Activated CD4-positive, alpha-beta memory T cell treated with anti-CD3 and anti-CD28 coated beads for 36 hours (primary cell): ENCODE measurements around the gene FUT3. TPM values are rescaled to one million over a fixed set of nuclear protein-coding genes. Genes with fewer than 3 reads are reported as not detected.
"Not testable (repeated sequence)": the region's sequence is repeated elsewhere in the genome, so short reads cannot be mapped to it uniquely, and the experiment has no call there.

ENCODE experiments used
- CTCF ChIA-PET: fragments of 350-600 bp; sonication (Branson Sonifier 250); formaldehyde crosslinking; loops from one replicate; lab custom pipeline; 2021; ENCODE audit warnings: antibody characterized with exemption, inconsistent platforms; lab: Charles Lee
- POLR2A ChIA-PET: fragments of 350-600 bp; sonication (Branson Sonifier 250); formaldehyde crosslinking; loops from one replicate; lab custom pipeline; 2021; ENCODE audit warnings: antibody characterized with exemption; lab: Charles Lee
- DNase-seq: peaks from one replicate; pipeline ENCODE4 v3.0.0-alpha.2; 2020
- H3K27ac Mint-ChIP-seq: one replicate; pipeline ENCODE4 v1.8.0; 2021; ENCODE audit warnings: mixed read lengths
- H3K27me3 Mint-ChIP-seq: one replicate; pipeline ENCODE4 v1.8.0; 2021; ENCODE audit warnings: mixed read lengths
- H3K36me3 Mint-ChIP-seq: one replicate; pipeline ENCODE4 v1.8.0; 2021; ENCODE audit warnings: mixed read lengths
- H3K4me1 Mint-ChIP-seq: one replicate; pipeline ENCODE4 v1.8.0; 2021; ENCODE audit warnings: low read depth, mixed read lengths
- H3K4me3 Mint-ChIP-seq: one replicate; pipeline ENCODE4 v1.8.0; 2021; ENCODE audit warnings: mild to moderate bottlenecking, mixed read lengths
- H3K9me3 Mint-ChIP-seq: one replicate; pipeline ENCODE4 v1.8.0; 2021; ENCODE audit warnings: mixed read lengths
- intact Hi-C: fragments of 100-400 bp; cut with micrococcal nuclease; formaldehyde crosslinking; loops from one replicate; pipeline ENCODE4 v1.15.1; 2023
- total RNA-seq, 2 experiments: library from RNA; stranded (reverse); gene quantifications; one replicate each; pipeline ENCODE4 v1.2.3, GENCODE V29; 2021

Gene FUT3
- total RNA-seq, 2 experiments from 2014 or later, result not detected

GRCh38 chr19:5857203-5858081, 6.2 kb upstream of the FUT3 start:
- no peak for DNase-seq
- H3K4me3 Mint-ChIP-seq, result no peak overlapping the region
- CTCF ChIA-PET, result no interaction called here
- no peaks in the 10 kb centered on the region for H3K27me3 Mint-ChIP-seq
- no peak overlapping the region for H3K27ac Mint-ChIP-seq
- H3K4me1 Mint-ChIP-seq, result no peaks in the 10 kb centered on the region
- H3K36me3 Mint-ChIP-seq, result no peaks in the 10 kb centered on the region
- H3K9me3 Mint-ChIP-seq, result no peaks in the 10 kb centered on the region
- intact Hi-C loops, result no loop called here
- POLR2A ChIA-PET, result no interaction called here

- H3K27me3 Mint-ChIP-seq, intact Hi-C loops, H3K36me3 Mint-ChIP-seq, H3K27ac Mint-ChIP-seq, H3K9me3 Mint-ChIP-seq, CTCF ChIA-PET, H3K4me3 Mint-ChIP-seq, DNase-seq, H3K4me1 Mint-ChIP-seq, POLR2A ChIA-PET: not testable (repeated sequence)
These were observed 3.9 kb upstream of the FUT3 start for GRCh38 chr19:5855151-5855550.

DNA sequence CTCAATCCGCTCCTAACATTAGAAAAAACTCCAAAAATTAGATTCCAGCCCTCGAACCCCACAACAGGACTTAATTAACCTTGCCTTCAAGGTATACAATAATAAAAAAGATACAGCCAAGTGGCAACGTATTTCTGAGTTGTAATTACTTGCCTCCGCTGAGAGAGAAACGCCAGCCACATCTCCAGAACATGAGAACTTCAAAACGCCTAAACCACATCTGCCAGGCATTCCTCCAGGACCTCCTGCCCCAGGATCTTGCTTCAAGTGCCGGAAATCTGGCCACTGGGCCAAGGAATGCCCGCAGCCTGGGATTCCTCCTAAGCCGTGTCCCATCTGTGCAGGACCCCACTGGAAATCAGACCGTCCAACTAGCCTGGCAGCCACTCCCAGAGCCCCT, 2.9 kb upstream of the FUT3 start:
- intact Hi-C loops, H3K27me3 Mint-ChIP-seq, DNase-seq, POLR2A ChIA-PET, H3K4me3 Mint-ChIP-seq, H3K36me3 Mint-ChIP-seq, H3K9me3 Mint-ChIP-seq, CTCF ChIA-PET, H3K27ac Mint-ChIP-seq, H3K4me1 Mint-ChIP-seq: not testable (repeated sequence)

GRCh38 chr19:5850743-5851293, 431 bp downstream of the FUT3 start:
- intact Hi-C loops, result no loop called here
- CTCF ChIA-PET, result no interaction called here
- Mint-ChIP-seq H3K4me1 (no peaks in the 10 kb centered on the region), H3K27ac (no peak overlapping the region), H3K9me3 (no peaks in the 10 kb centered on the region), H3K27me3 (no peaks in the 10 kb centered on the region), H3K36me3 (no peaks in the 10 kb centered on the region), H3K4me3 (no peak overlapping the region)
- POLR2A ChIA-PET, result interaction anchor here (0.6 kb wide), 1 partner anchor 1722 kb away, joined by 3 read pairs; no protein-coding TSS in a partner anchor
- no peak for DNase-seq

- no peaks in the 10 kb centered on the region for H3K4me1 Mint-ChIP-seq
- H3K27ac Mint-ChIP-seq, result no peak overlapping the region
- CTCF ChIA-PET, result no interaction called here
- POLR2A ChIA-PET, result interaction anchor here (0.6 kb wide), 1 partner anchor 1723 kb away, joined by 3 read pairs; no protein-coding TSS in a partner anchor
- DNase-seq, result no peak
- no peaks in the 10 kb centered on the region for H3K27me3 Mint-ChIP-seq
- H3K9me3 Mint-ChIP-seq, result no peaks in the 10 kb centered on the region
- intact Hi-C loops, result no loop called here
- H3K4me3 Mint-ChIP-seq, result no peak overlapping the region
- no peaks in the 10 kb centered on the region for H3K36me3 Mint-ChIP-seq
These were observed 1.1 kb downstream of the FUT3 start for GRCh38 chr19:5850189-5850588.

GRCh38 chr19:5848621-5849020, 2.6 kb downstream of the FUT3 start:
- H3K4me1 Mint-ChIP-seq, intact Hi-C loops, H3K36me3 Mint-ChIP-seq, H3K27ac Mint-ChIP-seq, H3K9me3 Mint-ChIP-seq, H3K4me3 Mint-ChIP-seq, H3K27me3 Mint-ChIP-seq, POLR2A ChIA-PET, CTCF ChIA-PET, DNase-seq: not testable (repeated sequence)

DNA sequence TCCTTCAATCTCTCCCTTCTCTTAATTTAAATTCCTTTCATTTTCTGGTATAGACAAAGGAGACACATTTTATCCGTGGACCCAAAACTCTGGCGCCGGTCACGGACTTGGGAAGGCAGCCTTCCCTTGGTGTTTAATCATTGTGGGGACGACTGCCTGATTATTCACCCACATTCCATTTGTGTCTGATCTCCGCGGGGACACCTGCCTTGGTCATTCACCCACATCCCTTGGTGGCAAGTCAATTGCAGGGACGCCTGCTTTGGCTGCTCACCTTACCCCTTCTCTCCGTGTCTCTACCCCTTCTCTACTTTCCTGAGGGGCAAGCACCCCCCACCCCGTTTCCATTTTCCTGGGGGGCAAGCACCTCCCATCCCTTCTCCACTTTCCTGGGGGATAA, 3.4 kb downstream of the FUT3 start:
- not testable (repeated sequence) for H3K27me3 Mint-ChIP-seq

DNA sequence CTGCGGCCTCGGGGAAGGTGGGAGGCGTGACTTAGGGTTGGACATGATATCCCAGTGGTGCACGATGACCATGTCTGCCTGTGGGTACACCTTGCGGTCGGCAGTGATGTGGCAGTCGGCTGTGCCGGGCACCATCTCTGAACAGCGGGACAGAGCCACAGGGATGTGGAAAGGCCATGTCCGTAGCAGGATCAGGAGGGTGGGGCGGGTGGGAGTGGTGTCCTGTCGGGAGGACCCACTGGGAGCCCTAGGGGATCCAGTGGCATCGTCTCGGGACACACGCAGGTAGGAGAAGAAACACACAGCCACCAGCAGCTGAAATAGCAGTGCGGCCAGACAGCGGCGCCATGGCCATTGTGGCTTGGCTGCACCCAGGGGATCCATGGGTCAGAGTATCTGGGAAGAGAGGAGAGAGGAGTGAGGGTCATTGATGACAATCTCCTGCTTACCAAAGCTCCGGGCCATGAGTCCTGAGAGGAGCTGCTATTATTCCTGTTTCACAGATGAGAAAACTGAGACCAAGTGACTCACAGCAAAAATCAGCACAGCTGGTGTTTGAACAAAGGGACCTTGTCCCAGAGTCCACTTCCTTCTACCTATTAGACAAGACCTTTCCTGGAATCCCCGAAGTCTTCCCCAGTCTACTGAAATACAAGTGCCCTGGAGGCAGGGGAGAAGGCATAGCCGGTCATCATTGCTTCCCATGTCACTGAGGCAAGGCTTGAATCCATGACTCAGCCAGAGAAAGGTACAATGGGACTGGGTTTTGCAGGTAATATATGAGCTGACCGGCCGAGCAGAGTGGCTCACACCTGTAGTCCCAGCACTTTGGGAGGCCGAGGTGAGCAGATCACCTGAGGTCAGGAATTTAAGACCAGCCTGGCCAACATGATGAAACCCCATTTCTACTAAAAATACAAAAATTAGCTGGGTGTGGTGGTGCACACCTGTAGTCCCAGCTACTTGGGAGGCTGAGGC, 6.5 kb downstream of the FUT3 start:
- H3K36me3 Mint-ChIP-seq, result no peaks in the 10 kb centered on the region
- intact Hi-C loops, result no loop called here
- no peak for DNase-seq
- no peaks in the 10 kb centered on the region for H3K4me1 Mint-ChIP-seq
- H3K9me3 Mint-ChIP-seq, result no peaks in the 10 kb centered on the region
- no peak overlapping the region for H3K27ac Mint-ChIP-seq
- CTCF ChIA-PET, result interaction anchor here (1.4 kb wide), 1 partner anchor 41 kb away, joined by 6 read pairs; no protein-coding TSS in a partner anchor
- H3K27me3 Mint-ChIP-seq, result no peaks in the 10 kb centered on the region
- no peak overlapping the region for H3K4me3 Mint-ChIP-seq
- POLR2A ChIA-PET, result no interaction called here

More for the DNA sequence above, 3.4 kb downstream of the FUT3 start:
- POLR2A ChIA-PET, intact Hi-C loops, H3K4me1 Mint-ChIP-seq, H3K4me3 Mint-ChIP-seq, H3K9me3 Mint-ChIP-seq, H3K36me3 Mint-ChIP-seq, CTCF ChIA-PET, H3K27ac Mint-ChIP-seq, DNase-seq: not testable (repeated sequence)

GRCh38 chr19:5843295-5843927, 7.8 kb downstream of the FUT3 start:
- Mint-ChIP-seq H3K4me3 (no peak overlapping the region), H3K27me3 (no peaks in the 10 kb centered on the region), H3K4me1 (no peaks in the 10 kb centered on the region), H3K27ac (no peak overlapping the region), H3K9me3 (no peaks in the 10 kb centered on the region), H3K36me3 (no peaks in the 10 kb centered on the region)
- POLR2A ChIA-PET, result no interaction called here
- CTCF ChIA-PET, result no interaction called here
- intact Hi-C loops, result no loop called here
- DNase-seq, result no peak

- H3K4me3 Mint-ChIP-seq, H3K9me3 Mint-ChIP-seq, H3K27ac Mint-ChIP-seq, intact Hi-C loops, CTCF ChIA-PET, DNase-seq, H3K36me3 Mint-ChIP-seq, POLR2A ChIA-PET, H3K4me1 Mint-ChIP-seq, H3K27me3 Mint-ChIP-seq: not testable (repeated sequence)
These were observed 9.5 kb downstream of the FUT3 start for GRCh38 chr19:5841735-5842111.

DNA sequence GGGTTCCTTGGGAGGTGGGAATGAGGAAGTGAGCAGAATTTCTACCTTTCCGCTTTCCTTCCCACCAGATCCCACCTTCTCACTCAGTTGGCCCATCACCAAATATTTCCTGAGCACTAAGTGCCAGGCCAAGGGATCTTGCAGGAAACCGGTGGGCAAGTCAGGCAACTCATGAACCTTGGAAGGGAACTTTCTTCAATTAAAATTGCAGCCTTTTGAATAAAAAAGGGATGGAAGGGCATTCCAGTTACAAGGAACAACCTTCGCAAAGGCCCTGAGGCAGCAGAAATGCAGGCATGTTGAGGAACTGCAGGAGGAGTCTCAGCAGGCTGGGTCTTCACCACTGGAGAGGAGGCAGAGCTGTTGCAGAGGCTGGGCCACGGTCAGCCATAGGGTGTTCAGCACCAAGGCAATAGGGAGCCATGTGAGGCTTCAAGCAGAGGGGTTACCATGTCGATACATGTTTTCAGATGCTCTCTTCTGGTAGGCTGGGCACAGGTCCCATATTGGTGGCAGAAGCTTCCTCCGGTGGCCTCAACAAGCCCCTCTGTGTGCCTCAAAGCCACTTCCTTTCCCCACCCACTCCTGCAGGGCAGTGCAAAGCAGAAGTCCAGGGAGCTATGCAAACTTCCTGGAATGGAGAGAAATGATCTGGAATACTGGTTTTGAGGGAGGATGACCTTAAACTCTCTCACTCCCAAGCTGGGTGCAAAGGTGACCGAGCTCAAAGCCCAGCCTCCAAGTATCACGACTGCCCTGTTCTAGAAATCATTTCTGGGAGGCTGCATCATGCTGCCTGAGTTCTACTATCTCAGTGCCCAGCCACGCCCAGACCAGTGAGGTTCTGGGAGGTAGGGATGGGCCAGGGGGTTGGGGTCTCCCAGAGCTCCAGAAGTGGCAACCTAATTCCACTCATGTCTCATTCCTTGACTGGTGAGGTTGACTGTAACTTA, 11.9 kb downstream of the FUT3 start, which contains the start of gene FUT6:
Gene FUT6, minus strand, starts transcription at position 638 of the 953 bp plus-strand sequence. CDS start 7,135 bp downstream, outside the sequence.
- POLR2A ChIA-PET, result no interaction called here

More for the DNA sequence above, 11.9 kb downstream of the FUT3 start, which contains the start of gene FUT6:
- CTCF ChIA-PET, result no interaction called here
- Mint-ChIP-seq H3K36me3 (no peaks in the 10 kb centered on the region), H3K27ac (no peak within 1 kb of the TSS), H3K4me1 (no peaks in the 10 kb centered on the region), H3K9me3 (no peaks in the 10 kb centered on the region), H3K4me3 (no peak within 1 kb of the TSS), H3K27me3 (peaks cover 3% of the 10 kb centered on the region)
- DNase-seq, result no peak
- intact Hi-C loops, result no loop called here
